GM18526 (cell line): ENCODE measurements around the gene TRIO.
A peak's percentile ranks its signal among the peaks of the same experiment; 100 is the strongest.

Experiments used
- POLR2A ChIP-seq: IDR thresholded peaks from 3 replicates; pipeline ENCODE4 v1.6.1; 2011; ENCODE audit not compliant: insufficient read length; ENCODE audit errors: extremely low read depth

Gene TRIO

GRCh38 chr5:14167211-14167845 lies 24.2 kb downstream of the TRIO start:
- TF ChIP-seq POLR2A: no peak

DNA sequence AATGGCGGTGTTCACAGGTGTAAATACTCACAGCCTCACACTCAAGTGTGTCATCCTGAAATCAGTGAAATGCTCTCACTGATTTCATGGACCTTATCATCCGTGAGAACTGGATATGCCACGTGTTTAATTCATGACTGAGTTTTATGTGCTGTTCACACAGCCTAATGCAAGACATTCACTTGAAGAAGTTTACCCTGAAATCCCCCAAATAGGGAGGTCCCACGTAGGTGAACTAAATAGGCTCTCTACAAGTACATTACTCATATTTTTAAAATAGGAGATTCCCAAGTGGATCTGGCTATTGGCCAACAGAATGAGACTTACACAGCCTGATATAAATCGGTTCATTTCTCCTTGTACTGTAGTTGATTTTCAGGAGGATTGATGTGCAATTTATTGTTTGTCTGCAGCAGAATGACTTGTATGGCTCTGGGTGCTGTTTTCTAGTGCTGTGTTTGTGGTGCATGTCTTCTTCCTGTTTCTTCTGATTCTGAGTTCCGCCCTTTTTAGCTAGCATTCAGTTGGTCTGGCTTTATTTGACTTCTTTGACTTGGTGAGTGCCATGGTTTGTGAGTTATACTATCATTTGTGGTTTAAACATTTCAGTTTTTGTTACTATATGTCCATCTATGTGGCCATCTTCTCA lies 25.1 kb downstream of the TRIO start:
- no peak for TF ChIP-seq POLR2A

GRCh38 chr5:14168793-14169262 lies 25.7 kb downstream of the TRIO start:
- no peak for TF ChIP-seq POLR2A

- no peak for TF ChIP-seq POLR2A
Observed at GRCh38 chr5:14171046-14171445, 27.9 kb downstream of the TRIO start.

GRCh38 chr5:14171621-14172020 lies 28.5 kb downstream of the TRIO start:
- no peak for TF ChIP-seq POLR2A

DNA sequence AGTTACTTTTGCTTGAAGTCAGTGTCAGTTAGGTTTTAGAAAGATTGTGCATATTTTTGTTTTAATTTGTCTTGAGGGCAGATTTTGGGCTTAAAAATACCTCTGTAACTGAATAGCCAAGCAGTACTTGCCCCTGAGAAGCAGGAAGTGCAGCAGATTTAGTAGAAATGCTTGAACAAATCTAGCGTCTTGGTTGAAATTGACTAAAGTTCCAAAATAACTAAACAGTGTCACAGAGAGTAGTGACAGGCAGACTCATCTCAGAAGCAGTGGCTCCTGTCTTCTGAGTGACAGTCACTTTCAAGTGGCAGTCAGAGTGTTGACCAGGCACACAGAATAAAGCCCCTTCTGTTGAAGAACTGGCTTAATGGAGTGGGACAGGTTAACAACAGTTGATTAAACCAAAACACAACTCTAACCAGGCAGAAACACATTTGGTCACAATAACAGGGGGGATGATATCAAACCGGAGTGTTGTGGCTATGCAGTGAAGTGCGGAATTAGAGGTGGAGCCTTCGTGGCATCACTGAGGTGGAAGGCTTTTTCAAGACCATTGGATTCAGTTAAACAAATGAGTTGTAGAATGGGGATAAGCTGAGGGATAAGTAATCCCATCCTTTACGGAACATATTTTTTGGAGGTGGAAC lies 29.1 kb downstream of the TRIO start:
- no peak for TF ChIP-seq POLR2A

DNA sequence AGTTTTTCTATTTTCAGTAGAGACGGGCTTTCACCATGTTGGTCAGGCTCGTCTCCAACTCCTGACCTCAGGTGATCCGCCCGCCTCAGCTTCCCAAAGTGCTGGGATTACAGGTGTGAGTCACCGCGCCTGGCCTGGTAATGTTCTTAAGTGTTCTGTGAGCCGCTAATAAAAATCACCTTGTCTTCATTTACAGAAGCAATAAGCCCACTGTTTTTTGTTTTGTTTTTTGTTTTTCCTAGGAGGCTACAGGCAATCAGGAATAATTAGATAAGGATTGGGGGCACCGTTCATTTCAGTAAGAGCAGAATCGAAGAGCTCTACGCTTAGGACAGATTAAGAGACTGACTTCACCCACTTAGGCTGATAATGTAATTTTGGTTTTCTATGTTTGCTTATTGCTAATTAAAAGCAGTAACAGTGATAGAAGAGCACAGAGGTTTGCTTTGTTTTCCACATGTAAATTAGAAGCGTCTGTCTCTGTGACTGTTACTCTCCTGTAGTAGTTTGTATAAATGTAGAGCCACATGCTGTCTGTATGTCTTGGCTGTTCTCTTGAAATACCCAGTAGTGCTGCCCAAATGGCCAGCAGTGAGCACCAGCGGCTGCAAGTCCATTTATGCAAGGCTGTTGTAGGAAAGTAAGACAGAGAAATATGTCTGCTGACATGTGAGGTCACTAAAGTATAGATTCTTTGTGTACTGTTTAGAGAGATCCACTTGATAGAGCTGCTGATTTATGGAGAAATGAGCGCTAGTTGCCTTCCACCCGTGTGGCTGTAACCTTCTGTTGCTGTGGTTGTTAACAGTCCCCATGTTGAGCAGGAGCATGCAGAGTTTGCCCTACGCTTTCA lies 30.5 kb downstream of the TRIO start:
- TF ChIP-seq POLR2A: no peak

DNA sequence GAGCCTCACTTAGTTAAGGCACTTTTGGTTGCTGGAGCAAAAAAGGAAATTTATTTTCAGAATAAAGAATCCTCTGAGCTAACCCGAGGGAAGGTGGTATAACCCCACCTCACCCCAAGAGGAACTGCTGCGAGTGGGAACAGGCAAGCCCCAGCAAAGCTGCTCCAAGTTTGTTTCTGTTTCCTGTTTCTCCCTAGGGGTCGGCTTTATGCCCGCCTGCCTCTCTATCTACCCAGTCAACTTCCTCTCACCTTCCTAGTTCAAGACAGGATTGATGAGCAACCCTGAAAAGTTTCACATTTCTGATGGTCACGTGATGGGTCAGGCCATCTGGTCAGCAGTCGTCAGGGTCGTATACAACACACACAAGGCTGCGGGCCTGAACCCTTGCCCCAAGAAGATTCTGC lies 31.1 kb downstream of the TRIO start:
- peak; percentile 32 for TF ChIP-seq POLR2A

GRCh38 chr5:14175381-14175780 lies 32.2 kb downstream of the TRIO start:
- TF ChIP-seq POLR2A: no peak

- no peak for TF ChIP-seq POLR2A
Observed at GRCh38 chr5:14176888-14177287, 33.7 kb downstream of the TRIO start.

GRCh38 chr5:14177634-14178033 lies 34.5 kb downstream of the TRIO start:
- TF ChIP-seq POLR2A: no peak

- no peak for TF ChIP-seq POLR2A
Observed at GRCh38 chr5:14178091-14178490, 34.9 kb downstream of the TRIO start.

DNA sequence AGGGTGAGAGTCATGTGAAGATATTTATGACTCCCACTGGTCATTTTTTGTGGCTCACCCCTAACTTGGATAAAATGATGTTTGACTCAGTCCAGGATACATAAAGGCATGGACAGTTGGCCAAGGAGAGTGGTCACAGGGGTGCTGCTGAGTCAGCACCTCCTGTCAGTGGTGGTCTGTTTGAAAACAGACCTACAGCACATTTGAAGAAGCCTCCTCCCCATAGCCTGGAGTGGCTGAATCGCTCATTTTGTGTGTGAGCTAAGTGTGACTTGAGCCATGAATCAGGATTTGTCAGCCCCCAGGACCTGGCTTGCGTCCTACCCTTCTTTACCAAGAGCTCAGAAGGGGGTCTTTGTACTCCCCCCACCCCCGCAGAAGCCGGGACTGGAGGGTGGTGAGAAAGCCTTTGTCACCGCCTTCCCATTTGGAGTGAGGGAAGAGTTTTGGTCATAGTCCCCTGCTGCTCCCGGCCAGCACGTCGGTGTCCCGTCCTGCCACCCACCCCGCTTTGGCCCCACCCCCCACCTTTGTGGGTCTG lies 35.6 kb downstream of the TRIO start:
- no peak for TF ChIP-seq POLR2A

- no peak for TF ChIP-seq POLR2A
Observed at GRCh38 chr5:14179446-14179845, 36.3 kb downstream of the TRIO start.

DNA sequence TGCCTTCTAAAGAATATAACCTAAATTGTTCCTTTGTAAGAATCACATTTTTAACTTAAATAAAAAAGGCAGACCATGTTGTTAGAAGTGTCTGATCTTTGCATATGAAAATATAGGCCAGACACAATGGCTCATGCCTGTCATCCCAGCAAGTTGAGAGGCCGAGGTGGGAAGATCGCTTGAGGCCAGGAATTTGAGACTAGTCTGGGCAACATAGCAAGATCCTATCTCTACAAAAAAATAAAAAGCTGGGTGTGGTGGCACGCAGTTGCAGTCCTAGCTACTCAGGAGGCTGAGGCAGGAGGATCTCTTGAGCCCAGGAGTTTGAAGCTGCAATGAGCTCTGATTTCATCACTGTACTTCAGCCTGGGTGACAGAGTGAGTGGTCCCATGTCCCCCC lies 37.3 kb downstream of the TRIO start:
- TF ChIP-seq POLR2A: no peak

GRCh38 chr5:14181299-14181968 lies 38.3 kb downstream of the TRIO start:
- TF ChIP-seq POLR2A: no peak
